GM21423 (cell line): Measurements from ENCODE around the gene CSMD2.

ENCODE experiments used
- ATAC-seq: cut with Tn5 transposase; IDR thresholded peaks from one replicate; pipeline ENCODE4 v1.9.1; 2021; ENCODE audit warnings: mild to moderate bottlenecking, moderate library complexity; ENCODE audit not compliant: unreplicated experiment

CSMD2 gene

DNA sequence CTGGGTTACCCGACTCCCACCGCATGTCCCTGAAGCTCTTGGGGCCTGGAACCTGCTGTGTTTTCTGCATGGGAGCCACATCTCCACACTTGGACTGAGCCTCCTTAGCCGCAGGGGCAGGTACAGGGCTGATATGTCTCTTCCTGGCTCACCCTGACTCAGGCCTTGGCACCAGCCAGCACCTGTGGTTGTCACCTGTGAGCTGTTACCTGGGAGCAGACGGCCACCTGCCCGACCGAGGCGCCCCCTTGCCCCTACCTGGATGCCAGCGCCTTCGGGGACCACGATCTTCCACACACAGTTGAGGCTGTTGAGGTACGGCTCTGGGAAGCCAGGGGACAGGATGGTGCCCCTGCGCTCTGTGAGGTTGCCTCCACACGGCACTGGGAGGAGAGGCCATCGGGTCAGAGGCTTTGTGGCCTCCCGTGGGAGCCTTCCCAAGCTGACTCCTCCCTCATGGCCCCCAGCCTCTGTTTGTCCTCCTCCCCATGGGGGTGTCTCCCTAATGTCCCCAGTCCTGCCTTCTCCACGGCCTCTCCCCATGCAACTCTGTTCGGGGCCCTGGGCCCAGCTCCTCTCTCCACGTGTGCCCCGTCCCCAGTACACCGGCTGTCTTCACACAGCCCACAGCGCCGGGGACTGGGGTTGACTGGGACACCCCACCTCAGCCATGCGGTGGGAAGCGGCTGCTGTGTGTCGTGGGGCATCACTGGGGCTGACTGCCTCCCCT is 540.6 kb downstream of the CSMD2 start:
- no peak for ATAC-seq

DNA sequence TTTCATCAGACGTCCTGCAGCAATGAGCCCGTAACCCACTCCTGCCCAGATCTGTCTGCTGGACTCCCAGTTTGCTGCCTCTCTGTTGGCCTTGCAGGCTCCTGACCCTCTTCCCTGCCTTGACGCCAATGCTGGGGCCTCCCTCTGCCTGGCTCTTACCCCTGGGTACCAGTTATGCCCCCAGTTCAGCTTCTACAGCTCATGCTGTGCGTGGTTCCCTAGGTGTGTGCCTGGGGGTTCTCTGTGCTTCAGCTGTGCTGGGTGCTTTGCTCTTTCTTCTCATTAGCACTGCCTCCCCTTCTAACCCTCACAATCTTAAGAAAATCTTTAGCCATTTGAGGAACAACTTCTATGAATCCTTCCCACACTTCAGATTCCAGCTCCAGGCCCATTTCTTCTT is 541.2 kb downstream of the CSMD2 start:
- ATAC-seq = no peak

DNA sequence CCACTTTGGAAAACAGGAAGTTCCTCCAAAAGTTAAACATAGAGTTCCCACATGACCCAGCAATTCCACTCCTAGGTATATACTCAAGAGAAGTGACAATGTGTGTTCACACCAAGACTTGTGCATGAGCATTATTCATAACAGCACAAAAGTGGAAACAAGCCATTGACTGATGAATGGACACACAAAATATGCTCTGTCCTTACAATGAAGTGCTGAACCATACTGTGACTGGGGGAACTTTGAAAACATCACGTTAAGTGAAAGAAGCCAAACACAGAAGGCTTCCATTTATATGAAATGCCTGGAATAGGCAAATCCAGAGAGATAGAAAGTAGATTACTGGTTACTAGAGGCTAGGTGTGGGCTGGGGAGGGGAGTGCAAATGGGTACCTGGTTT is 542.3 kb downstream of the CSMD2 start:
- no peak for ATAC-seq

DNA sequence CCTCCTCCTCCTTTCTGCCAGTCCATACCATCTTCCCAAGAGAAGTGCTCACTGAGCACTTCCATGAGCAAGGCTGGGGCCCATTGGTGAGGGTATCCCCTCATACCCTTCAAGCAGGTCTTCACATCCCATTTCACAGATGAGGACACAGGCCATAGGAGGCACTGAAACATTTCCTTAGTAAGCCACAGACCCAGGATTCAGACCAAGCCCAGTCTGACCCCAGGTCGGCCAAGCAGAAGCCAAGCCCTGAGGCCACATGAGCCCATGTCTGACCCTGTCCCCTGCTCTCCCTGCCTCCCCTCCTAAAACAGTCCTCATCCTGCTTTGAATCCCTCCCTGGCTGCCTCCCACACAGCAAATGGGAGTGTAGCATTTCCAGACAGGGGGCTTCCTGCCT is 546.4 kb downstream of the CSMD2 start:
- no peak for ATAC-seq

DNA sequence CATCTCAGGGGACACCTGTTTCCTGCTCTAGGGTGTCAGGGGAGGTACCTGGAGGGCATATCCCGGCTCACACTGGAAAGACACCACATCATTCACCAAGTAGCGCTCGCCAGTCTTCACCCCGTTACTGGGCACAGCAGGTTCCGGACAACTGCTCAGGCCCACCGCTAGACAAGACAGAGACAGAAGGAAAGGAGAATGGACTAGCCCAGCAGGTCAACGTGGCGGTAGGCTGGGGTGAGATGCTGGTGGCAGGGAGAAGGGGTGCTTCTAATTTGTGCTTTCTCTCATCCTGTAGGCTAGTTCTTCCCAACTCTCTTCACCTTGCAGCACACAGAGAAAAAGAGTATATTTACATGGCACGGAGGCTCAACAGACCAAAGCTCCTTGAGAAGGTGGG is 547.6 kb downstream of the CSMD2 start:
- no peak for ATAC-seq

DNA sequence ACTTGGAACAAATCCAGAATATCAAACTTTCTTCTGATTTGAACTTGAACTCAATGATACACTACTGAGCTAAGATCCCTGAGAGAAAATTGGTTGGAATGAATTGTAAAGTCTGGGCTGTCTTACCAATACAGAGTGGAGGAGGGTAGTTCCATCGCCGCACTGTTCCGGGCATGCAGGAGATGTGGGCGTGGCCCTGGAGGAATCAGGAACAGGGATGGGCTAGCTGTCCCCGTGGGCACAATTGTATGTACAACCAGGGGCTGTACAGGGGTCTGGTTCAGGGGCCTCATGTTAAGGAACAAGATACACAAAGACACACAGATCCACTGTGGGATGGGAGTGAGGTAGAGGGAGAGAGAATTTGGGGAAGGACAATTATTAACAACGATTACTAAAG is 548.2 kb downstream of the CSMD2 start:
- ATAC-seq = no peak

DNA sequence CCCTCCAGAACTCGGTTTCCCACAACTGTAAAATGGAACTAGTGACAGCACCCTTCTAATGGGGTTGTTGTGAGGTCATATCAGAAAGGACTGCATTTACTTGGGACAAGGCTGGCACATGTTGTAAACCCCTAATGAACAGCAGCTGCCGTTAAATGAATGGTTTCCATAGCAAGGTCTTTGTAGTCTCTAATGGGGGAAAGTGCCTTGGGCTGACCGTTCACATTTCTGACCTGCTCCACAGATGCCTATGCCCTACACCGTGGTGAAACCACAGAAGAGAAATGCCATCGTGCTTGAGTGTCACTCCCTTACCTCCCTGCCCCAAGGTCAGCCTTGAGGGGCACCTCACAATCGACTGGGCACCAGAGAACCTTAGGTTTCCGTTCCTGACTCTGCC is 549.5 kb downstream of the CSMD2 start:
- ATAC-seq = no peak

DNA sequence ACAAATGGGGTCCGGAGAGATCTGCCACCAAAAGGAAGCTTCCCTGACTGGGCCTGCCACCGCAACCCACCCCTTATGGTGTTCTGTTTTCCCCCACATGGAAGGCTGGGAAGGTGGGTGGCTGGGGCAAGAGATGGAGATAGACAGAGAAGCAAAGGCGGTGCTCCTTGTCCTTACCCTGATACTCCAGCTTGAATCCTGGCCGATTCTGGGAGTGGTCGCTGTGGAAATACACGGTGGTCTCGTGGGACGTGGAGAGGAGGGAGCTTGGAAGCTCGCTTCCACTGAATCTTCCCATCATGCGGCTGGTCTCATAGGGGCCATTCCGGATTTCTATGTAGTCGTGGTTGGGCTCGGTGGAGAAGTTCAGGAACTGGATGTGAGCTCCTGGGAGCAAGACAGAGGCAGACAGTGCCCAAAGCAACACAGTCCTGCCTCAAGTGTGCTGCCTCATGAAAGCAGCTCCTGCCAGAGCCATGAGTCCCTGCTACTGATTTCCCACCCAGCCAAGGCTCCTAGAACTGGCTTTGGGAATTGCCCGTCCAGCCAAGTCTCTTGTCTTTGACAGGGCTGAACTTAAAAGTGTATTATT is 554.1 kb downstream of the CSMD2 start:
- ATAC-seq = no peak

DNA sequence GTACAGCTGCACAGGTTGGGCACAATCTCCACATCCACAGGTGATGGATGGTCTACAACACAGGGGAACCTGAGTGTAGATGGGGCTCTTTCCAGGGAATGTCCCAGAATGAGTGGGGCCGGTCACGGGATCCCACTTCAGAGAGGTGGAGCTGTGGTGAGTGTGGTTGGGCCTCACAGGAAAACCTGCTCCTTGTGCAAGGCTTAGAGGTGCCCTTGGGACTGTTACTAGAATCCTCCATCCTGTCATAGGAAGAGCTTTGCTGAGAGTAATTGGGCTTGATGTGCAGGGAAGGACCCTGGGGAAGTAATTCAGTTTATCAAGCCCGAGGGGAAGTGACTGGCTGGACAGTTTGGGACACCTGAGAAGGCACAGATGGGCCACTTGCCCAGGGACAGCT is 554.6 kb downstream of the CSMD2 start:
- ATAC-seq = no peak

DNA sequence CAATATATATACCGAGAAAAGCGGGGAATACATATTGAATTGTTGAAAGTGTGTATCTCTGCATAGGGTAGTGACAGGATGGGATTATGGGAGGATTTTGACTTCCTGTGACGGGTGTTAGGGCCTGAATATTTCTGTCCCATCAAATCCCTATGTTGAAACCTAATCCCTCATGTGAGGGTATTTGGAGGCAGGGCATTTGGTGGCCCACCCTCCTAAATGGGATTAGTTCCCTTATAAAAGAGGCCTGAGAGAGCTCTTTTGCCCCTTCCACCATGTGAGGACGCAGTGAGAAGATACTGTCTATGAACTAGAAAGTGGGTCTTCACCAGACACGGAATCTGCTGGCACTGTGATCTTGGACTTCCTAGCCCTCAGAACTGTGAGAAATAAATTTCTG is 555.3 kb downstream of the CSMD2 start:
- no peak for ATAC-seq

DNA sequence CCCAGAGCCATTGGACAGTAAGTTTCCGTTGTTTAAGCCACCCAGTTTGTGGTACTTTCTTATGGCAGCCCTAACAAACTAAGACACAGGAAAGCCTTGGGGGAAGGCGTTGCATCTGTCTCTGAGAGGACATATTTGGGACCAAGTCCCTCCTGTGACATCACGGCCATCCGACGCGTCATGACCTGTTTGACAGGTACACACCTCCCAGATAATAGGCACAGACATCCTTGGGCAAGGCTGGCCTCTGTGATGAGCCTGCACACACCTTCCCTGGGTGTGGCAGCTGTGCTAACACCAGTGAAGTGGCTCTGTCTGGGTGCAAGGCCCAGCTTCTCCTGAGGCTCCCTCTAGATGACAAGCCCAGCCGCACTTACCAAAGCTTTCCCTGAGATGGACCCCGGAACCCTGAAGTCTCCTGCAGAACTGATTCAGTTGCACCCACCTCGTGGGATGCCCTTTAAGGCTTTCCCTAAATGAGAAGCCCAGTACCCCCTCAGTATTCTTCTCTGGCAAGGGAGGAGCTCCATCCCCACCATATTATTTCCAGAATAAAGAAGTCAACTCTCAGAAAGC is 556.1 kb downstream of the CSMD2 start:
- no peak for ATAC-seq

DNA sequence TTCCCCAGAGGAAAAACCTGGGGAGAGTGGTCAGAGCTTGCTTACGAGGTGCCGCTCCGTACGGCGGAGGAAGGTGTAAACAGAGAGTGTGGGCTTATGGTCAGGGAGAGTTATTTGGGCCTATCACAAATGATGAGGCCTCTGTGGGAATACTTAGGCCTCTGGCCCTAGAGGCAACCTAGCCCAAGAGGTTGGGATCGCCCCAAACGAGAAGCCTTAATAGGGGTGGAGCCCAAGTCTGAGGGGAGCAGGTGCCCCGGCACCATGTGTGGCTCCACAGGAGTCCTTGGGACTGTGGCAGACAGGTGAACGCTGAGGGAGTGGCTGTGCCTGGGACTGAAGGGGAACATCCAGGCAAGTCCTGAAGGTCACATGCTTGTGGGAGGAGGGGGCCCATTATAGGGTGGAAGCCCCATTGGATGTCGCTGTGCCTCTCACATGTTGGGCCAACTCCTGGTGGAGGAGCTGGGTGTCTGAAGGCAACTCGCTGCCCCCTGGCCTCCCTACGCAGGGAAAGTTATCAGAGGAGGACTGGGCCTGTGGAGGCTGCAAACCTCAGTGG is 557.5 kb downstream of the CSMD2 start:
- no peak for ATAC-seq

DNA sequence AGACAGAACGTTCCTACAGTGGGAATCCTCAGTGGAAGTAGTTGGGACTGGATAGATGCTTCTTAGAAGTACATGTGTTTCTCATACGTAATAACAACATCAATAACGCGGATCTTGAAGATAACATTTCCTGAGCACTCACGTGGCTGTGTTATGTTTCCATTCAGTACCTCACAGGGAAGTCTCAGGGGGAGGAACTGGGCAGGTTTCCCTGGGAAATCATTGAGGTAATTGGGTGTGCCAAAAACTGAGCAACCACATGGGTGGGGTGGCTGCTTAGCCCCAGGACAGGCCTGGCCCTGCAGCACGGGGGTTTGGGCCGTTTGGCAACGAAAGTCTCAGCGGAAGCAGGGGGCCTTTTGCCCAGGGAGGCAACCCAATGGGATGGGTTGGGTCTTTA is 558.8 kb downstream of the CSMD2 start:
- ATAC-seq = no peak

DNA sequence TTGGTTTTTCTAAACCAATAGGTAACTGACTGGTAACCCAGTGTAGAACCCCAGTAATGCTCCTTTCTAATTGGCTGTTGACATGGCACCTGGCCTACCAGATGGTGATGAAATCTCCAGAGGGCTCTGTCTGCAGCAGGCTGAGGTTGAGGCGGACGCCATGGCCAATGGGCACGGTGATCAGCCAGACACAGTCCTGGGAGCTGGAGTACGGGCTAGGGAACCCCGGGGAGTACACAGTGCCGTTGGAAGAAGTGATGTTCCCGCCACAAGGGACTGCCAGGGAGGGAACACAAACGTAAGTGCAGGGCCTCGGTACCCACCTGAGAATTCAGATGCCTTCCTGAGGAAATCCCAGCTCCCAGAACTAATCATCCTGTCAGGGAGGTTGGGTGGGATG is 562.8 kb downstream of the CSMD2 start:
- ATAC-seq = no peak

DNA sequence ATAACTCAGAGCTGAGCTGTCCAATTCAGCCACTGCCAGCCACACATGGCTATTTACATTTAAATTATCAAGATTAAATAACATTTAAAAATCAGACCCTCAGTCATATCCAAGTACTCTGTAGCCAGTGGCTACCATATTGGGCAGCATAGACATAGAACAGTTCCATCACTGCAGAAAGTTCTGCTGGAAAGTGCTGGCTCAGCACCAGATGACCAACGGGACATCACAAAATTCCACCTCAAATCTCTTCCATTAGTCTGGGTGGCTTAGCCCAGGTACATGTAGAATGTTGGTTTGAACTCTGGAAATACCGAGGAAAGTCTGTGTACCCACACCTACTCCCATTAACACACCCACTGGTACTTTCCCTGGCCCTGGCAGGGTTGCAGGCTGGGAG is 563.3 kb downstream of the CSMD2 start:
- no peak for ATAC-seq

DNA sequence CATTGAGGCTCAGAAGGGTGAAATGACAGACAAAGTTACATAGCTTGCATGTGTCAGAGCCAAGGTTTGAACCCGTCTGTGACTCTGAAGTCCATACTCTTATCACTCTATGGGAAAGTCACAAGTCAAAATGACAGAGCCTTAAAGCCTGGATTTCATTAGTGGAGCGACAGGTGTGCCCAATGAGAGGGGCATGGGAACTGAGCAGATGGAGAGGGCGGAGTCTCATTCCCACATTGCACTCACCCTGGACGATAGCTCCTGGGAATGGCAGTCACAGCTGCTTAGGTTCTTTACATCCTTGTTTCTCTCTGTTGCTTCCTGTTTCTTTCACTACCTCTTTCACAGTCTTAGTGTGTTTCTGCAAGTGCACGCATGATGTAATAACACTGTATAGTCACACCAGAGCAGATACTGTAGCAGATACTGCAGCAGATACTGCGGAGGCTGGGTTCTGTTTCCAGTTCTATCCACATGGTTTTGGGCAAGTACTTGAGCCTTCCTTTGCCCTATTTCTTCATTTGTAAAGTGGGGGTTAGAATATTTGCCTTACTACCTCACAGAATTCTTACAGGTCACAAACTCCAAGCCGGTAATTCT is 565.4 kb downstream of the CSMD2 start:
- ATAC-seq = no peak

DNA sequence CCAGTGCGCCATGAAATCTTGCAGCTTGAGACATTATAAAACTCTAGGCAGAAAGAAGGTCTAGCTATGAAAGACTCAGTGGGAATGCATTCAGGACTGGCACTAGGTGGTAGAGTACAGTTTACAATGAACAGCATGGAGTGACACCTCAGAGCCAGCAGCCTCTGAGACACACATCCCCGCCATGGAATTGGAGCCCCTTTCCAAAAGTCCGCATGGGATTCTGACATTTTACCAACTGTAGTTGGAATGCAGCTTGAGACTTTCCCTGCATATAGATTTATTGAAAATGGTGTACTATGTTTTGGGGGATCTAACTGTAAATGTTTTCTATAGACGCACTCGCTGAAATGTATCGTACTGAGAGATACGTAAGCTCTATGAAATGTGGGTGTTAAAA is 576.3 kb downstream of the CSMD2 start:
- no peak for ATAC-seq

DNA sequence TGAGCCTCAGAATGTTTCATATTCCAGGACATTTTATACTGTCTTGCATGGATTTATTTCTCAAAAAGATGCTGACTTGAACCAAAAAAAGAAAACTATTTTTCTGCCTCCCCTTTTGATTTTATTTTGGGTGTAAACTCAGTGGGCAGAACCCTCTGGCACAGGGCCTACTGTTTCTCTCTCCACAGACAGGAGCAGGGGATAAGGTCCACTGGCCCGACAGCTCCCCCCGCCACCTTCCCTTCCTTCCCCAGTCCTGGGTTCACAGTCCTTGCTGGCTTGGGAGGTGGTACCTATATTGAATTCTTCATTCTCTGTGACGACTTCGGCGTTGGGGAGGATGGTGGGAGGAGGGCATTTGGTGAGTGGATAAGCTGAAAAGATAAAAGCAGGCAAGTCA is 578.2 kb downstream of the CSMD2 start:
- ATAC-seq = no peak

DNA sequence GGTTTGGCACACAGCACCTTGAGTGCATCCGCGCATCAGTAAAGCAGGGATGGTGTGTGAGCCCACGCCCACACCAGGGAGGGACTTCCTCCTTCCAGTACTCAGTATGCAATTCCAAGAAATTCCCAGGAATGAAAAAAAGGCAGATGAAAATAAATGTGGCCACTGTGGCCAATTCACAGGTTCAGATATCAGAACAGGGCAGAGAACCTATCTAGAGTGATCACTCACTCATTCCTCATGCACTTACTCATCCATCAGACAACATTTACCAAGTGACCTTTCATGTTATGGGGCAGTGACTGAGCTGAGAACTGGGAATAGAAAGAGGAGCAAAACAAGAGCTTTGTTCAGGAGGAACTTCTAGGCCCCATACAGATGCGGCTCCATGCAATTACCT is 578.9 kb downstream of the CSMD2 start:
- ATAC-seq = no peak

DNA sequence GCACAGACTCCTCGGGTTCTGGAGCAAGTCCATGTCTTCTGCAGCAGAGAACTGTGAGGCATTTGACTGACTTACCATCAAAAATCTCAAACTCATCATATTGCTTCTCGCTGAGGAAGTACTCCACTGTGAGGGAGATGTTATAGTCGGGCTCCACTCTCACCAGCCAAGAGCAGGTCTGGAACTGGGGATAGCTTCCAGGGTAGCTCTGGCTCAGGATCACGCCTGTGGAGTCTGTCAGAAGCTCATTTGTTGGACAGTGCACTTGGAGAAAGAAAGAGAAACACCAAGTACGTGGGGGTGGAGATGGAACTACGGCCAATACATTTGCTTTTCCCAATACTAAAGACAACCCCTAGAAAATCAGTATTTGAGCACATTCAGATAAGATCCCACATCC is 581.5 kb downstream of the CSMD2 start:
- ATAC-seq = no peak

DNA sequence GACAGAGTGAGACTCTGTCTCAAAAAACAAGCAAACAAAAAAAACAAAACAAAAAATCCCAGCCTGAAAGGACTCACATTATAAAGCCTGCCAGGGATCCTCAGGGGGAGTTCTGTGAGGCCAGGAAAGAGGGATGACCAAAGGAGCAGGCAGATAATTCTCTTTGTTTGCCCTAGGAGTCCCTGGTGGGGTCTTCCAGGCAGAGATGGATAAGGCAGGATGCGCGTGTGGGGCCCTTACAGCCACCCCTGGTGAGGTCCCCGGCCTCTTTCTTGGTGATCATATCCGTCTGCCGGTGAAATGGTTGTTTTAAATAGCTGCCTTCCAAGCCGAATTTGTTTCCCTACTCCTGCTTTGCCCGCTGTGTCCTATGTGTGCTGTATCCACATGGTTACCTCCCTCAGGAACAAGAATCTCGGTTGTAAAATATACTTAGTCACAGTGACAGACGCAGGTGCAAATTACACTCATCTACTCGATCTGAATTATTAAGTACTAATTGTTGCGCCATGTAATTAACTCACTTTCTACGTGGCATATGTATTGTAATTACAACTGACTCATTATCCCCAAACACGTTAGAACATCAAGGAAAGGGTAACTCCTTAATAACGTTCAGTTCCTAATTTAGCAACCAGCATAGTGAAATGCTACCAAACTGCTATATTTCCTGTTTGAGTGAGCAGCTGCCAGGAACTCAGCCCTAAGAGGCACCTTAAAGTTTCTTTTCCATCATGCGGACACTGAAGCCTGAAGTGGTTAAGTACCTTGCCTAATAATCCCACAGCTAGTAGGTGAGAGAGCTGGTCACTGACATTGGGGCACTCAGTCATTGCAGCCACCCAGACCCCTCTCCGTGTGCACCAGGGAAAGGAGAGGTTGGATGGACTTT is 586.2 kb downstream of the CSMD2 start:
- no peak for ATAC-seq
